GM08714 (cell line): ENCODE data around the gene SFT2D1.

Source experiments
- H3K4me3 ChIP-seq: fragments of 200-500 bp; sonication (Bioruptor generic); 2 replicates; pipeline ENCODE4 v1.5.1; 2014; ENCODE audit warnings: mild to moderate bottlenecking, low read length, inconsistent platforms
- ZNF274 ChIP-seq: IDR thresholded peaks from 2 replicates; pipeline ENCODE4 v1.6.1; 2012; ENCODE audit warnings: mild to moderate bottlenecking, low read depth, low read length

The SFT2D1 gene

GRCh38 chr6:166296035-166296883, 46.1 kb downstream of the SFT2D1 start:
- no peak for TF ChIP-seq ZNF274
- no peak overlapping the region for H3K4me3 ChIP-seq

- H3K4me3 ChIP-seq = no peak overlapping the region
- TF ChIP-seq ZNF274 = no peak
Observed at GRCh38 chr6:166293731-166294584, 48.4 kb downstream of the SFT2D1 start.

GRCh38 chr6:166289207-166290060, 52.9 kb downstream of the SFT2D1 start:
- no peak overlapping the region for H3K4me3 ChIP-seq
- TF ChIP-seq ZNF274 = no peak

- no peak for TF ChIP-seq ZNF274
- H3K4me3 ChIP-seq = no peak overlapping the region
Observed at GRCh38 chr6:166286839-166287271, 55.5 kb downstream of the SFT2D1 start.

- no peak for TF ChIP-seq ZNF274
- H3K4me3 ChIP-seq = no peak overlapping the region
Observed at GRCh38 chr6:166285233-166285632, 57.1 kb downstream of the SFT2D1 start.

GRCh38 chr6:166284640-166285039, 57.7 kb downstream of the SFT2D1 start:
- H3K4me3 ChIP-seq = no peak overlapping the region
- TF ChIP-seq ZNF274 = no peak

GRCh38 chr6:166282394-166283032, 59.8 kb downstream of the SFT2D1 start:
- no peak for TF ChIP-seq ZNF274
- no peak overlapping the region for H3K4me3 ChIP-seq

- H3K4me3 ChIP-seq = no peak overlapping the region
- TF ChIP-seq ZNF274 = no peak
Observed at GRCh38 chr6:166281104-166281503, 61.2 kb downstream of the SFT2D1 start.

GRCh38 chr6:166279393-166279679, 63.0 kb downstream of the SFT2D1 start:
- no peak overlapping the region for H3K4me3 ChIP-seq
- no peak for TF ChIP-seq ZNF274

GRCh38 chr6:166278579-166279392, 63.6 kb downstream of the SFT2D1 start:
- no peak overlapping the region for H3K4me3 ChIP-seq
- no peak for TF ChIP-seq ZNF274

GRCh38 chr6:166277892-166278578, 64.3 kb downstream of the SFT2D1 start:
- TF ChIP-seq ZNF274 = no peak
- H3K4me3 ChIP-seq = no peak overlapping the region

GRCh38 chr6:166277018-166277417, 65.3 kb downstream of the SFT2D1 start:
- TF ChIP-seq ZNF274 = no peak

More at GRCh38 chr6:166277018-166277417, 65.3 kb downstream of the SFT2D1 start:
- H3K4me3 ChIP-seq = no peak overlapping the region
